GM19025 (cell line): Measurements from ENCODE around the gene ABCA13.

ENCODE experiments used
- ATAC-seq: cut with Tn5 transposase; IDR thresholded peaks from one replicate; pipeline ENCODE4 v1.9.1; 2021; ENCODE audit warnings: mild to moderate bottlenecking, low read depth, moderate library complexity; ENCODE audit not compliant: unreplicated experiment

The ABCA13 gene

DNA sequence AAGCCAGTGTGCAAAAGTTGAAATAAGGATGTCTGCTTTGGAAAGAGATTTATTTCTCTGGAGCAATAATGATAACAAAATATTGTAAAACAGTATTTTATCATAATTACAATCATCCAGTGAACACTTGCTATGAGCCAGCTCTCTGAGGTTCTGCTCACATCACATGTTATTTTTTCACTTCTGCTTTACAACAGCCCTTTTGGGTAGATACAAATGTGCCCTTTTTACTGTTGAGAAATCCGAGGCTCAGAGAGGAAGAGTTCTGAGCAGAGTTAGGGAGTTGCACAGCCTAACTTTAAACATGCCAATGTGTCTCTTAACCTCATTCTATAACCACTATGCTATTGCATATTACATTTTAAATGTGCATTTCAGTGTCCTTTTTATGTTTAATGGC is 520.5 kb downstream of the ABCA13 start:
- no peak for ATAC-seq
